HepG2 (cell line): ENCODE results near the gene PLA2G4D. TPM values are rescaled to one million over a fixed set of nuclear protein-coding genes. Genes with fewer than 3 reads are reported as not detected.

ENCODE experiments used
- EP300 ChIP-seq, 3 experiments: sonication (generic) in 1 of 3; formaldehyde crosslinking in 1 of 3; IDR thresholded peaks; 2 replicates each; pipeline versions ENCODE4 v1.5.1 to v1.6.1; 2011 to 2020; ENCODE audit warnings: low read depth in 2 of 3, low read length in 2 of 3, borderline replicate concordance in 1 of 3, improper control_type of control experiment in 1 of 3, mild to moderate bottlenecking in 1 of 3, missing genetic modification reagents in 1 of 3, moderate library complexity in 1 of 3
- HINFP ChIP-seq: sonication (generic); formaldehyde crosslinking; IDR thresholded peaks from 2 replicates; pipeline ENCODE4 v1.4.0; 2020; ENCODE audit warnings: low read depth, mild to moderate bottlenecking, missing genetic modification reagents
- HNF1B ChIP-seq: sonication (generic); formaldehyde crosslinking; IDR thresholded peaks from 2 replicates; pipeline ENCODE4 v1.5.1; 2020; ENCODE audit warnings: mild to moderate bottlenecking, moderate library complexity, missing genetic modification reagents
- IKZF5 ChIP-seq: IDR thresholded peaks from 2 replicates; pipeline ENCODE4 v1.6.1; 2018; ENCODE audit warnings: missing genetic modification reagents, mild to moderate bottlenecking, missing compliant biosample characterization
- MTF1 ChIP-seq: sonication (generic); formaldehyde crosslinking; IDR thresholded peaks from 2 replicates; pipeline ENCODE4 v1.5.0; 2020; ENCODE audit warnings: missing genetic modification reagents
- NFE2L1 ChIP-seq: sonication (generic); formaldehyde crosslinking; IDR thresholded peaks from 2 replicates; pipeline ENCODE4 v1.4.0; 2020; ENCODE audit warnings: missing genetic modification reagents, mild to moderate bottlenecking, borderline replicate concordance
- PHF21A ChIP-seq: sonication (generic); formaldehyde crosslinking; IDR thresholded peaks from 2 replicates; pipeline ENCODE4 v1.5.0; 2020; ENCODE audit warnings: mild to moderate bottlenecking, missing genetic modification reagents
- POGK ChIP-seq: sonication (generic); formaldehyde crosslinking; conservative IDR thresholded peaks from 2 replicates; pipeline ENCODE4 v1.8.0; 2022; ENCODE audit warnings: mild to moderate bottlenecking, moderate library complexity, missing genetic modification reagents
- SIX4 ChIP-seq: sonication (generic); formaldehyde crosslinking; IDR thresholded peaks from 2 replicates; pipeline ENCODE4 v1.4.0; 2020; ENCODE audit warnings: missing genetic modification reagents
- ZGPAT ChIP-seq: IDR thresholded peaks from 2 replicates; pipeline ENCODE4 v1.6.1; 2016; ENCODE audit warnings: mild to moderate bottlenecking
- ZMYM4 ChIP-seq: sonication (generic); formaldehyde crosslinking; IDR thresholded peaks from 2 replicates; pipeline ENCODE4 v1.8.1; 2023; ENCODE audit warnings: mild to moderate bottlenecking, missing genetic modification reagents
- ZNF251 ChIP-seq: sonication (generic); formaldehyde crosslinking; IDR thresholded peaks from 2 replicates; pipeline ENCODE4 v1.9.0; 2021; ENCODE audit warnings: mild to moderate bottlenecking, missing genetic modification reagents
- ZNF280B ChIP-seq: sonication (generic); formaldehyde crosslinking; IDR thresholded peaks from 2 replicates; pipeline ENCODE4 v1.5.0; 2020; ENCODE audit warnings: missing genetic modification reagents, mild to moderate bottlenecking, borderline replicate concordance
- ZNF350 ChIP-seq: sonication (generic); formaldehyde crosslinking; IDR thresholded peaks from 2 replicates; pipeline ENCODE4 v1.4.0; 2020; ENCODE audit warnings: mild to moderate bottlenecking, low read depth, missing genetic modification reagents, borderline replicate concordance
- ZNF501 ChIP-seq: sonication (generic); formaldehyde crosslinking; IDR thresholded peaks from 2 replicates; pipeline ENCODE4 v1.5.1; 2020; ENCODE audit warnings: mild to moderate bottlenecking, moderate library complexity, missing genetic modification reagents
- ZNF704 ChIP-seq: sonication (generic); formaldehyde crosslinking; IDR thresholded peaks from 2 replicates; pipeline ENCODE4 v1.8.1; 2023; ENCODE audit warnings: mild to moderate bottlenecking, inconsistent platforms, moderate library complexity, missing genetic modification reagents, borderline replicate concordance
- ZNF724P ChIP-seq: sonication (generic); formaldehyde crosslinking; IDR thresholded peaks from 2 replicates; pipeline ENCODE4 v1.8.0; 2022; ENCODE audit warnings: missing genetic modification reagents, borderline replicate concordance
- ZSCAN29 ChIP-seq: sonication (generic); formaldehyde crosslinking; conservative IDR thresholded peaks from 2 replicates; pipeline ENCODE4 v1.4.0; 2020; ENCODE audit warnings: mild to moderate bottlenecking, missing genetic modification reagents
- polyA plus RNA-seq, 8 experiments: library from polyadenylated mRNA; depleted of rRNA in 3 of 8; stranded (reverse) in 7 of 8; unstranded in 1 of 8; fragments of >200 nt; fragmentation: Illumina TruSeq in 4 of 8; extraction: Trizol in 4 of 8; gene quantifications; 2 replicates each; pipeline versions ENCODE4 v1.2.1 to v1.2.3, GENCODE V29; 2011 to 2016; ENCODE audit warnings: low read depth in 4 of 8, missing spikeins in 1 of 8, mixed read lengths in 1 of 8; ENCODE audit not compliant: insufficient read depth in 1 of 8
- total RNA-seq, 5 experiments: library from RNA; depleted of rRNA; stranded (reverse); fragments of >200 nt; fragmentation: Illumina TruSeq; extraction: Trizol; gene quantifications; 2 replicates each; pipeline ENCODE4 v1.2.3, GENCODE V29; 2016; ENCODE audit warnings: low read depth in 1 of 5

Gene PLA2G4D
- total and polyA plus RNA-seq, 2 of the 13 experiments (the other 11 are each of a cell fraction or from before 2014, with no cell fraction given) = 0.04 to 0.21 TPM

GRCh38 chr15:42138968-42139386, 44.6 kb upstream of the PLA2G4D start (continued):
- TF ChIP-seq EP300 (IDR thresholded peaks at IDR 0.05; ENCODE audit: low read depth in 2 of 2, low read length in 2 of 2) = peak in 1 of 2 experiments; percentile 68; a peak in 2 of 4 replicates
- TF ChIP-seq EP300 (CRISPR knock-in tag; IDR thresholded peaks at IDR 0.05; ENCODE audit: borderline replicate concordance) = peak; percentile 77
- peak; percentile 70; the same call in 1 of the 2 replicates for TF ChIP-seq HNF1B (CRISPR knock-in tag)
- peak; percentile 91 for TF ChIP-seq POGK (CRISPR knock-in tag)
- peak; percentile 68 for TF ChIP-seq IKZF5 (CRISPR knock-in tag)
- TF ChIP-seq HINFP (CRISPR knock-in tag) = 0 out of 2 replicates have a peak, but pooled peaks have one; percentile 47
- no peak for TF ChIP-seq ZSCAN29 (CRISPR knock-in tag)
- TF ChIP-seq ZMYM4 (CRISPR knock-in tag) = peak; percentile 90
- TF ChIP-seq ZNF251 = no peak
- TF ChIP-seq ZNF501 (CRISPR knock-in tag) = no peak
- TF ChIP-seq ZNF350 (CRISPR knock-in tag) = peak; percentile 76
- peak; percentile 100 for TF ChIP-seq ZNF280B (CRISPR knock-in tag)
- peak; percentile 75 for TF ChIP-seq PHF21A (CRISPR knock-in tag)
- TF ChIP-seq ZGPAT (CRISPR knock-in tag) = peak; percentile 88
- no peak for TF ChIP-seq NFE2L1 (CRISPR knock-in tag)
- no peak for TF ChIP-seq MTF1 (CRISPR knock-in tag)
- TF ChIP-seq SIX4 = 0 out of 2 replicates have a peak, but pooled peaks have one; percentile 16
- TF ChIP-seq ZNF724P (CRISPR knock-in tag) = 0 out of 2 replicates have a peak, but pooled peaks have one; percentile 55
- no peak for TF ChIP-seq ZNF704 (CRISPR knock-in tag)
